Neural progenitor cell (in vitro differentiated cells): ENCODE data around the gene JCAD. TPM values are rescaled to one million over a fixed set of nuclear protein-coding genes. Genes with fewer than 3 reads are reported as not detected.

Source experiments
- DNase-seq: peaks from one replicate; pipeline ENCODE4 v3.0.0-alpha.2; 2016; ENCODE audit warnings: low spot score
- H2AFZ ChIP-seq: fragments of 200-600 bp; sonication (generic); replicated peaks from 2 replicates; pipeline ENCODE4 v1.6.1; 2016; ENCODE audit warnings: antibody characterized with exemption
- H3F3A ChIP-seq: fragments of 200-600 bp; sonication (generic); 2 replicates; pipeline ENCODE4 v1.6.1; 2016; ENCODE audit warnings: antibody characterized with exemption, low read depth
- H3K27ac ChIP-seq: fragments of 200-600 bp; sonication (generic); 2 replicates; pipeline ENCODE4 v1.5.1; 2016; ENCODE audit warnings: mild to moderate bottlenecking
- H3K27me3 ChIP-seq: fragments of 200-600 bp; sonication (generic); 2 replicates; pipeline ENCODE4 v1.6.1; 2016; ENCODE audit warnings: mild to moderate bottlenecking, moderate library complexity
- H3K36me3 ChIP-seq: fragments of 200-600 bp; sonication (generic); 2 replicates; pipeline ENCODE4 v1.5.1; 2016
- H3K4me1 ChIP-seq: fragments of 200-600 bp; sonication (generic); 2 replicates; pipeline ENCODE4 v1.6.1; 2016; ENCODE audit warnings: mixed run types
- H3K4me2 ChIP-seq: fragments of 200-600 bp; sonication (generic); 2 replicates; pipeline ENCODE4 v1.6.1; 2016
- H3K4me3 ChIP-seq: fragments of 200-600 bp; sonication (generic); 2 replicates; pipeline ENCODE4 v1.5.1; 2016
- H3K79me2 ChIP-seq: fragments of 200-600 bp; sonication (generic); 2 replicates; pipeline ENCODE4 v1.6.1; 2016; ENCODE audit warnings: low read depth
- H3K9ac ChIP-seq: fragments of 200-600 bp; sonication (generic); 2 replicates; pipeline ENCODE4 v1.6.1; 2016
- H3K9me3 ChIP-seq: fragments of 200-600 bp; sonication (generic); 2 replicates; pipeline ENCODE4 v1.5.1; 2016; ENCODE audit warnings: low read depth
- H4K20me1 ChIP-seq: fragments of 200-600 bp; sonication (generic); 2 replicates; pipeline ENCODE4 v1.6.1; 2016; ENCODE audit warnings: low read depth
- H3K27ac Mint-ChIP-seq: 3 replicates; pipeline ENCODE4 v1.8.0; 2021; ENCODE audit warnings: mixed read lengths
- H3K27me3 Mint-ChIP-seq: 2 replicates; pipeline ENCODE4 v1.8.0; 2022; ENCODE audit warnings: low read depth, mild to moderate bottlenecking, inconsistent platforms, moderate library complexity, mixed read lengths; ENCODE audit not compliant: insufficient read depth
- H3K36me3 Mint-ChIP-seq: 3 replicates; pipeline ENCODE4 v1.8.0; 2021; ENCODE audit warnings: mixed read lengths
- H3K4me1 Mint-ChIP-seq: 3 replicates; pipeline ENCODE4 v1.8.0; 2021; ENCODE audit warnings: mixed read lengths
- H3K4me3 Mint-ChIP-seq: 3 replicates; pipeline ENCODE4 v1.8.0; 2021; ENCODE audit warnings: mild to moderate bottlenecking, moderate library complexity, mixed read lengths
- H3K9me3 Mint-ChIP-seq: 3 replicates; pipeline ENCODE4 v1.8.0; 2020; ENCODE audit warnings: mixed read lengths
- EZH2 ChIP-seq: fragments of 200-600 bp; sonication (generic); IDR thresholded peaks from 2 replicates; pipeline ENCODE4 v1.6.1; 2017; ENCODE audit warnings: antibody characterized with exemption, mild to moderate bottlenecking, moderate library complexity
- EZH2phosphoT487 ChIP-seq: fragments of 200-600 bp; sonication (generic); IDR thresholded peaks from 2 replicates; pipeline ENCODE4 v1.6.1; 2017; ENCODE audit warnings: antibody characterized with exemption
- total RNA-seq: library from RNA; depleted of rRNA; stranded (reverse); fragments of >200 nt; gene quantifications from 2 replicates; pipeline ENCODE4 v1.2.3, GENCODE V29; 2015; ENCODE audit warnings: low replicate concordance
- TF ChIP-seq, protein P1 (sequence below): fragments of 200-600 bp; sonication (generic); IDR thresholded peaks from 2 replicates; pipeline ENCODE4 v1.5.1; 2017; ENCODE audit warnings: antibody characterized with exemption, mild to moderate bottlenecking

The JCAD gene
- total RNA-seq, 1 donor from 2014 or later, result 1.3 TPM

DNA sequence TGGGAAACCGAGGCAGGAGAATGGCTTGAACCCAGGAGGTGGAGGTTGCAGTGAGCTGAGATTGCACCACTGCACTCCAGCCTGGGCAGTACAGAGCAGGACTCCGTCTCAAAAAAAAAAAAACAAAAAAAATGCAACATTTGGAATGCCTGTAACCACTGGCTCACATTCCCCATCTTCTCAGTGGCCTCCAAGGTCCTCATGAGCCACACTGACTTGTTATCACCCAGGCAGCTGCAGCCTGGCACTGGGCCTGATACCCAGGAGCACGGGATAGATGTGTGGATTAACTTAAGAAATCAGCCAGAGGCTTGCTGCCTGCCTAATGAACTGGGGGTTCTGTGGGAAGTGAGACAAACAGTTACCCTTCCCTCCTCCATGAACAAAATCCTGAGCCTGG lies 23.0 kb downstream of the JCAD start:
- Histone ChIP-seq H3K27me3 (no peaks in the 10 kb centered on the region), H3K79me2 (no peaks in the 10 kb centered on the region), H3F3A (no peaks in the 10 kb centered on the region), H3K36me3 (no peaks in the 10 kb centered on the region), H4K20me1 (no peaks in the 10 kb centered on the region), H2AFZ (no peak overlapping the region), H3K27ac (no peak overlapping the region), H3K9me3 (no peaks in the 10 kb centered on the region), H3K4me2 (no peak overlapping the region), H3K4me1 (peaks cover 12% of the 10 kb centered on the region), H3K4me3 (no peak overlapping the region), H3K9ac (no peak overlapping the region)
- no peak overlapping the region for H3K27ac Mint-ChIP-seq
- TF ChIP-seq, protein P1, sequence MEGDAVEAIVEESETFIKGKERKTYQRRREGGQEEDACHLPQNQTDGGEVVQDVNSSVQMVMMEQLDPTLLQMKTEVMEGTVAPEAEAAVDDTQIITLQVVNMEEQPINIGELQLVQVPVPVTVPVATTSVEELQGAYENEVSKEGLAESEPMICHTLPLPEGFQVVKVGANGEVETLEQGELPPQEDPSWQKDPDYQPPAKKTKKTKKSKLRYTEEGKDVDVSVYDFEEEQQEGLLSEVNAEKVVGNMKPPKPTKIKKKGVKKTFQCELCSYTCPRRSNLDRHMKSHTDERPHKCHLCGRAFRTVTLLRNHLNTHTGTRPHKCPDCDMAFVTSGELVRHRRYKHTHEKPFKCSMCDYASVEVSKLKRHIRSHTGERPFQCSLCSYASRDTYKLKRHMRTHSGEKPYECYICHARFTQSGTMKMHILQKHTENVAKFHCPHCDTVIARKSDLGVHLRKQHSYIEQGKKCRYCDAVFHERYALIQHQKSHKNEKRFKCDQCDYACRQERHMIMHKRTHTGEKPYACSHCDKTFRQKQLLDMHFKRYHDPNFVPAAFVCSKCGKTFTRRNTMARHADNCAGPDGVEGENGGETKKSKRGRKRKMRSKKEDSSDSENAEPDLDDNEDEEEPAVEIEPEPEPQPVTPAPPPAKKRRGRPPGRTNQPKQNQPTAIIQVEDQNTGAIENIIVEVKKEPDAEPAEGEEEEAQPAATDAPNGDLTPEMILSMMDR, result no peak
- TF ChIP-seq EZH2 (no peak), EZH2phosphoT487 (no peak)
- no peaks in the 10 kb centered on the region for H3K9me3 Mint-ChIP-seq
- H3K36me3 Mint-ChIP-seq, result peaks cover 5% of the 10 kb centered on the region
- H3K4me1 Mint-ChIP-seq, result peaks cover 18% of the 10 kb centered on the region
- DNase-seq, result no peak
- no peak overlapping the region for H3K4me3 Mint-ChIP-seq
- H3K27me3 Mint-ChIP-seq, result peaks cover 2% of the 10 kb centered on the region

DNA sequence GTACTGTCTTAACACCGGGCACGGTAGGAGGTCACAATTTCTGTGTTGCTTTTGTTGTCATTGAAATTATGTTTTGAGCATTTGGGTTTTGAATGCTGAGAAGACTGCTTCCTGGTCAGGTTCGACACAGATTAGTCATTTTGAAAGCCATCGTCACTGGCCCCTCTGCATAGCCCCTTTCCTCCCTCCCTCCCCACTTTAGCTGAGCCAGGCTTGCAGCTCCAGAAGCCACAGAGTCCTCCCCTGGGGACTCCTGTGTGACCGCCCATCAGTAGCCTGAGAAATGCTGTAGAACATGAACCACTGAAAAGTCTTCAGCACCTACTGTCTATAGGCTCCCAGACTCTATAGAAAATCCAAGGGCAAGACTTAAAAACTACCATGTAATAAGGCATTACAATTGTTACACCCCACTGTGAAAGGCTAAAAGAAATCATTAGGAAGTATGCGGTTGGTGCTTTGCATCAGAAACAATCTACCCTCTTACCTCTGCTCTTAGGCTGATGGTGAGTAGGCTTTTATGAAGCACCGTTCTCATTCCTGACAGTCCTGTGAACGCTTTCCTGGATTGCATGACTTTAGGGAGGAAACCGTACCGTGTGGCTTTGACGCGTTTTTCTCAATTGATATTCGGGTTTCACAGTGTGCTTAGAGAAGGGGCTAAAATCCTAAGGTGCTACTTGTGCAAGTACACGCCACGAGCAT lies 24.8 kb downstream of the JCAD start:
- H3K27ac Mint-ChIP-seq, result no peak overlapping the region

DNA sequence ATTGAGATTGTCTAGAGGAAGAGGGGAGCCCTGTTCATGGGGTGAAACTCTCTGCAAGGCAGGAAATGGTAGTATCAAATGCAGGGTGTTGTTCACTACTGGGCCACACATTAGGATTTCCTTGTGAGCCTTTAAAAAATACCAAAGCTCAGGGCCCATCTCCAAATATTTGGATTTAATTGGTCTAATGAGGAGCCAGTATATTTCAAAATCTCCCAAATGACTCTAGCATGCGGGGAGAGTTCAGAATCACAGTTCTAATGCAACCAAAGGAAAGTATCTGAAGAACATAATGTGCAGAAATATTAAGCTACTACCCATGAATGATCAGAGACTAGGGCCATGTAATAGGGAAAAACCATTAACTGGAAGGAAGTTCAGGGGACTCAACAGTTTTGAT lies 27.3 kb downstream of the JCAD start:
- Histone ChIP-seq H4K20me1 (no peaks in the 10 kb centered on the region), H2AFZ (no peak overlapping the region), H3K9me3 (no peaks in the 10 kb centered on the region), H3K36me3 (no peaks in the 10 kb centered on the region), H3K4me2 (no peak overlapping the region), H3K79me2 (no peaks in the 10 kb centered on the region), H3K27me3 (no peaks in the 10 kb centered on the region), H3K4me3 (no peak overlapping the region), H3K27ac (no peak overlapping the region), H3F3A (no peaks in the 10 kb centered on the region), H3K9ac (no peak overlapping the region), H3K4me1 (peaks cover 12% of the 10 kb centered on the region)
- H3K4me3 Mint-ChIP-seq, result no peak overlapping the region
- no peak for TF ChIP-seq EZH2
- TF ChIP-seq, protein P1, result no peak
- no peak for TF ChIP-seq EZH2phosphoT487
- H3K9me3 Mint-ChIP-seq, result no peaks in the 10 kb centered on the region
- peaks cover 5% of the 10 kb centered on the region for H3K27me3 Mint-ChIP-seq
- peaks cover 5% of the 10 kb centered on the region for H3K36me3 Mint-ChIP-seq
- peaks cover 37% of the 10 kb centered on the region for H3K4me1 Mint-ChIP-seq
- no peak for DNase-seq
- no peak overlapping the region for H3K27ac Mint-ChIP-seq

More for the DNA sequence above, 24.8 kb downstream of the JCAD start:
- Mint-ChIP-seq H3K4me1 (peaks cover 19% of the 10 kb centered on the region), H3K27me3 (peaks cover 2% of the 10 kb centered on the region), H3K4me3 (no peak overlapping the region), H3K36me3 (peaks cover under 1% of the 10 kb centered on the region), H3K9me3 (no peaks in the 10 kb centered on the region)
- TF ChIP-seq EZH2phosphoT487 (no peak), EZH2 (no peak)
- TF ChIP-seq, protein P1, result no peak
- Histone ChIP-seq H3K9ac (no peak overlapping the region), H2AFZ (no peak overlapping the region), H3K36me3 (no peaks in the 10 kb centered on the region), H3K4me2 (peak overlapping the region; percentile 39), H3K9me3 (no peaks in the 10 kb centered on the region), H3K79me2 (no peaks in the 10 kb centered on the region), H3K27me3 (no peaks in the 10 kb centered on the region), H4K20me1 (no peaks in the 10 kb centered on the region), H3K27ac (no peak overlapping the region), H3F3A (no peaks in the 10 kb centered on the region), H3K4me1 (peaks cover 12% of the 10 kb centered on the region), H3K4me3 (no peak overlapping the region)
- DNase-seq, result no peak
